Posterior cingulate gyrus (tissue), 11 donors: Measurements from ENCODE around the gene MXD4.

Experiments used
- DNase-seq, 10 donors: peaks; one replicate each; pipeline versions ENCODE4 v3.0.0 to v3.0.0-alpha.2; 2020 to 2021; ENCODE audit warnings: mixed read lengths in 3 of 10
- intact Hi-C: fragments of 100-400 bp; cut with DNase I; formaldehyde crosslinking; loops from one replicate; pipeline ENCODE4 v1.15.1; 2023

MXD4 gene

GRCh38 chr4:2261853-2262144 is at the start of gene MXD4:
Gene MXD4 (minus strand): TSS chr4:2262109. CDS start chr4:2261980, 129 bp downstream.
- no peak for DNase-seq
- intact Hi-C loops, result loop anchor here (5.0 kb wide), 2 partner anchors 156 to 276 kb away; partner anchors contain the start of genes CFAP99, FAM193A and ZFYVE28

GRCh38 chr4:2306773-2307410 is 45.0 kb upstream of the MXD4 start:
- DNase-seq, result no peak
- intact Hi-C loops, result no loop called here

- intact Hi-C loops, result no loop called here
- no peak for DNase-seq
Measured at GRCh38 chr4:2305766-2306501, 44.0 kb upstream of the MXD4 start.

- intact Hi-C loops, result no loop called here
- DNase-seq, result peak in 1 of 10 donors; percentile 4
Measured at GRCh38 chr4:2304877-2305561, 43.1 kb upstream of the MXD4 start.

- DNase-seq, result no peak
- intact Hi-C loops, result no loop called here
Measured at GRCh38 chr4:2304321-2304876, 42.5 kb upstream of the MXD4 start.

- DNase-seq, result no peak
- intact Hi-C loops, result no loop called here
Measured at GRCh38 chr4:2303686-2304320, 41.9 kb upstream of the MXD4 start.

- intact Hi-C loops, result no loop called here
- DNase-seq, result no peak
Measured at GRCh38 chr4:2303121-2303685, 41.3 kb upstream of the MXD4 start.

- intact Hi-C loops, result no loop called here
- no peak for DNase-seq
Measured at GRCh38 chr4:2302387-2303119, 40.6 kb upstream of the MXD4 start.

- DNase-seq, result no peak
- intact Hi-C loops, result no loop called here
Measured at GRCh38 chr4:2301806-2302205, 39.9 kb upstream of the MXD4 start.

- intact Hi-C loops, result no loop called here
- DNase-seq, result no peak
Measured at GRCh38 chr4:2301225-2301642, 39.3 kb upstream of the MXD4 start.

- intact Hi-C loops, result no loop called here
- DNase-seq, result peak in 1 of 10 donors; percentile 7
Measured at GRCh38 chr4:2300431-2301224, 38.7 kb upstream of the MXD4 start.

GRCh38 chr4:2299794-2300193 is 37.9 kb upstream of the MXD4 start:
- DNase-seq, result no peak
- intact Hi-C loops, result no loop called here

- DNase-seq, result peak in 1 of 10 donors; percentile 8
- intact Hi-C loops, result no loop called here
Measured at GRCh38 chr4:2298532-2298991, 36.7 kb upstream of the MXD4 start.

- intact Hi-C loops, result no loop called here
- DNase-seq, result peak in 1 of 10 donors; percentile 11
Measured at GRCh38 chr4:2297606-2298531, 36.0 kb upstream of the MXD4 start.

- intact Hi-C loops, result no loop called here
- peak in 1 of 10 donors; percentile 3 for DNase-seq
Measured at GRCh38 chr4:2296631-2297601, 35.0 kb upstream of the MXD4 start.

GRCh38 chr4:2295900-2296442 is 34.1 kb upstream of the MXD4 start:
- DNase-seq, result peak in 1 of 10 donors; percentile 7
- intact Hi-C loops, result no loop called here
